AG09309 (cell line): ENCODE data around the gene KLRC1.
"Not testable (repeated sequence)": the region's sequence is repeated elsewhere in the genome, so short reads cannot be mapped to it uniquely, and the experiment has no call there.

Experiments
- DNase-seq: peaks from one replicate; pipeline ENCODE4 v3.0.0-alpha.2; 2010; ENCODE audit warnings: low read depth
- H3K4me3 ChIP-seq: 2 replicates; pipeline ENCODE4 v1.5.1; 2011; ENCODE audit warnings: mild to moderate bottlenecking, low read depth, low read length, moderate library complexity; ENCODE audit not compliant: control insufficient read depth
- TF ChIP-seq, protein P1 (sequence below): IDR thresholded peaks from 2 replicates; pipeline ENCODE4 v1.5.1; 2011; ENCODE audit warnings: mild to moderate bottlenecking, low read depth, low read length, inconsistent platforms; ENCODE audit not compliant: insufficient read depth, control insufficient read depth; ENCODE audit errors: missing control alignments

KLRC1 gene

DNA sequence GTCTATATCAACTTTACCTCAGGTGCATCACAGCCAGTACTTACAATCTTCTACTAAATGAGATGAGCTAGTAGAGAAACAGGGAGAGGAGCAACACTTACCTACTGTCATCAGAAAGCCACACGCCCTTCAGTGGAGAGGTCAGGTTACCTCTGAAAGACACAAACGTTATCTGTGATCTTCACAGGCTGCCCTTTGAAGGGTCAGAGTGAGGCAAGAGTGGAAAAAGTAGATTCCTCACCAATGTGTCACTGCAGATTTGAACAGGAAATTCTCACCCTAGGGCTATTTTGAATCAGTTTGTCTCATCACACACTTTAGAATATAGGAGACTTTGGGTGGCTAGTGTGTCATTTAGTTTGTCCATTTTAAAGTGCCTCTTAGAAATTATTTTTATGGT is 15.6 kb downstream of the KLRC1 start:
- H3K4me3 ChIP-seq, DNase-seq: not testable (repeated sequence)

DNA sequence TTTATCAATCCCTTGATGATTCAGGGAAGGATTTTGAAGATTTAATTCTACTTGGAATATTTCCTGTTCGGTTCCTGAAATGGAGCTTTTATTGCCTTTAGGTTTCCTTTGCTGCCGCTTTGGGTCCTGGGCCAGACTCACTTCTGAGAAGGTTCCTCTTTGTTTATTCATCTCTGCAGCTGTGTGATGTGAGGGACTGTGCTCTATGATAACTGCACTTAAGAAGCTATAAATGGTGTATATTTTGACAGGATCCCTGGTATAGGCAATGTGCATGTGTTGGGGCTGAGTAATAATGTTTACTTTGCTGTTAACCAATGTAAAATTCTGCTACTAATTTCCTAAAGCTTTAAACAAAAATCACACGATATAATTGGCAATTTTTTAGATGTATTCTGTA is 17.4 kb downstream of the KLRC1 start, which contains the start of gene KLRC2:
KLRC2 (minus strand) TSS at position 195 of the 400 bp plus-strand sequence; CDS start at position 171, 24 bp downstream.
- not testable (repeated sequence) for H3K4me3 ChIP-seq, DNase-seq

DNA sequence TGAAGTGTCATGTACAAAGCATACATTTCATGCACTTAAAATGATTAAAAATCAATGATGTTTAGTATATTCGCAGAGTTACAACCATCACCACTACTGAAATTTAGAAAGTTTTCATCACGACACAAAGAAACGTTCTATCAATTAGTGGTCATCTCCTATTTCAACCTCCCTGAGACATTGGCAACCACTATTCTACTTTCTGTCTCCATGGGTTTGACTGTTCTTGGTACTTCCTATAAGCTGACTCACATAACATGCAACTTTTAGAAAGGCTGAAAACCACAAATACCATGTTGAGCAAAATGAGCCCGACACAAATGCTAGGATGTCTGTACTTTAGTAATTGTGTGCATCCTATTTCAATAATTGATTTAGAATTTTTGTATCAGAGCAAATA is 22.6 kb downstream of the KLRC1 start:
- H3K4me3 ChIP-seq, DNase-seq: not testable (repeated sequence)

DNA sequence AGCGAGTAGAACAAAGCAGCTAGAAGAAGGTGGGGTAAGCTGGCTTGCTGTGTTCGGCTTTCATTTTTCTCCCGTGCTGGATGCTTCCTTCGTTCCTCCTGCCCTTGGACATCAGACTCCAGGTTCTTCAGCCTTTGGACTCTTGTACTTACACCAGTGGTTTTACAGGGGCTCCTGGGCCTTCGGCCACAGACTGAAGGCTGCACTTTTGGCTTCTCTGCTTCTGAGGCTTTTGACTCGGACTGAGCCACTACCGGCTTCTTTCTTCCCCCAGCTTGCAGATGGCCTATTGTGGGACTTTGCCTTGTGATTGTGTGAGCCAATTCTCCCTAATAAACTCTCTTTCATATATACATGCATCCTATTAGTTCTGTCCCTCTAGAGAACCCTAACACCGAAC is 27.2 kb downstream of the KLRC1 start:
- H3K4me3 ChIP-seq, DNase-seq: not testable (repeated sequence)

DNA sequence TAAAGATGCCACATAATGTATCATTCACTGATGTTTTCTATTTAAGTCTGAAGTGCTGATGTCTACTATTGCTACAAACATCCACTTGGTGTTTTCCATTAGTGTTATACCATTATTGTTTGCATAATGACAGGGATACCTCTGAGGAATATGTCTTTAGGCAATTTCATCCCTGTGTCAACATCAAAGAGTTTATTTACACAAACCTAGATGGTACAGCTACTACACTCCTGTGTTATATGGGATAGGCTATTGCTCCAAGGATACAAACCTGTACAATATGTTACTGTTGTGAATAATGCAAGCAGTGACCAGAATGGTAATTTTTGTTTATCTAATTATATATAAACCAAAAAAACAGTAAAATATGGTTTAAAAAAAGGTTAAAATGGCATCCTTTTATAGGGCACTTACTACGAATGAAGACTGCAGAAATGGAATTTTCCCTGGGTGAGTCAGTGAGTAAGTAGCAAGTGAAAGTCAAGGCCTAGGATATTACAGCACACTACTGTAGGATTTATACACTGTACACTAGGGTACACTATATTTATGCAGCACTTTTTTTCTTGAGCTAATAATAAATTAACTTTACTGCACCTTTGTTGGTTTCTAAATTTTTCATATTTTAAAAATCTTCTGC is 28.8 kb downstream of the KLRC1 start:
- H3K4me3 ChIP-seq, DNase-seq: not testable (repeated sequence)

DNA sequence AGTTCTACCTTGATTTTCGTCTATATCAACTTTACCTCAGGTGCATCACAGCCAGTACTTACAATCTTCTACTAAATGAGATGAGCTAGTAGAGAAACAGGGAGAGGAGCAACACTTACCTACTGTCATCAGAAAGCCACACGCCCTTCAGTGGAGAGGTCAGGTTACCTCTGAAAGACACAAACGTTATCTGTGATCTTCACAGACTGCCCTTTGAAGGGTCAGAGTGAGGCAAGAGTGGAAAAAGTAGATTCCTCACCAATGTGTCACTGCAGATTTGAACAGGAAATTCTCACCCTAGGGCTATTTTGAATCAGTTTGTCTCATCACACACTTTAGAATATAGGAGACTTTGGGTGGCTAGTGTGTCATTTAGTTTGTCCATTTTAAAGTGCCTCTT is 31.0 kb downstream of the KLRC1 start:
- not testable (repeated sequence) for H3K4me3 ChIP-seq, DNase-seq

GRCh38 chr12:10420334-10420733 is 32.8 kb downstream of the KLRC1 start, which contains the start of gene KLRC3:
Gene KLRC3 (minus strand): TSS chr12:10420595. CDS start chr12:10420550, 45 bp downstream.
- DNase-seq, H3K4me3 ChIP-seq: not testable (repeated sequence)

- H3K4me3 ChIP-seq, result no peak within 1 kb of the TSS
- no peak for DNase-seq
- TF ChIP-seq, protein P1, sequence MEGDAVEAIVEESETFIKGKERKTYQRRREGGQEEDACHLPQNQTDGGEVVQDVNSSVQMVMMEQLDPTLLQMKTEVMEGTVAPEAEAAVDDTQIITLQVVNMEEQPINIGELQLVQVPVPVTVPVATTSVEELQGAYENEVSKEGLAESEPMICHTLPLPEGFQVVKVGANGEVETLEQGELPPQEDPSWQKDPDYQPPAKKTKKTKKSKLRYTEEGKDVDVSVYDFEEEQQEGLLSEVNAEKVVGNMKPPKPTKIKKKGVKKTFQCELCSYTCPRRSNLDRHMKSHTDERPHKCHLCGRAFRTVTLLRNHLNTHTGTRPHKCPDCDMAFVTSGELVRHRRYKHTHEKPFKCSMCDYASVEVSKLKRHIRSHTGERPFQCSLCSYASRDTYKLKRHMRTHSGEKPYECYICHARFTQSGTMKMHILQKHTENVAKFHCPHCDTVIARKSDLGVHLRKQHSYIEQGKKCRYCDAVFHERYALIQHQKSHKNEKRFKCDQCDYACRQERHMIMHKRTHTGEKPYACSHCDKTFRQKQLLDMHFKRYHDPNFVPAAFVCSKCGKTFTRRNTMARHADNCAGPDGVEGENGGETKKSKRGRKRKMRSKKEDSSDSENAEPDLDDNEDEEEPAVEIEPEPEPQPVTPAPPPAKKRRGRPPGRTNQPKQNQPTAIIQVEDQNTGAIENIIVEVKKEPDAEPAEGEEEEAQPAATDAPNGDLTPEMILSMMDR, result no peak
Observed at GRCh38 chr12:10409392-10409791, 43.8 kb downstream of the KLRC1 start, which contains the start of gene KLRC4. Gene KLRC4 (minus strand): TSS chr12:10409757. CDS start chr12:10409575, 182 bp downstream.

- H3K4me3 ChIP-seq, result no peak overlapping the region
- DNase-seq, result no peak
- TF ChIP-seq, protein P1, result no peak
Observed at GRCh38 chr12:10408842-10409241, 44.3 kb downstream of the KLRC1 start.

DNA sequence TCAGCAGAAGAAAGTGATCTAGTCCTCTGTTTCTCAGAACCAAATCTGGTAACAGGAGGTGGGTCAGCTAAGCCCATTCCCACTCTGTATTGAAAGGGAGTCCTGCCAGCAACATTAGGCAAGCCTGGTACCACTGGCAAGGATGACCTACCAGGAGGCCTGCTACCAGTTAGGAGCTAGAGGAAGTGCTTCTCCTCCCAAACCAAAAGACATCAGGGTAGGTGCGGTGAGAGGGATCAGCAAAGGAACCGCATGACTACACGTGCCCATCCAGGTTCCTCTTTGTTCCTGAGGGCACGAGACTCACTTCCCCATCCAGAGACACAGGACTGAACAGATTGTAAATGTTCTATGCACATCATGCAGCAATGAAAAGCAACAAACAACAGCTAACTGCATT is 46.5 kb downstream of the KLRC1 start:
- no peak for DNase-seq
- TF ChIP-seq, protein P1, result no peak

GRCh38 chr12:10405294-10405693 is 47.9 kb downstream of the KLRC1 start:
- H3K4me3 ChIP-seq, result no peak overlapping the region
- TF ChIP-seq, protein P1, result no peak
- no peak for DNase-seq

More for the DNA sequence above, 46.5 kb downstream of the KLRC1 start:
- no peak overlapping the region for H3K4me3 ChIP-seq
